ENCODE results near the gene MYPOP. TPM values are rescaled to one million over a fixed set of nuclear protein-coding genes. Genes with fewer than 3 reads are reported as not detected.

Gene MYPOP
- total RNA-seq, 1 donor from 2014 or later, result 11.1 TPM

DNA sequence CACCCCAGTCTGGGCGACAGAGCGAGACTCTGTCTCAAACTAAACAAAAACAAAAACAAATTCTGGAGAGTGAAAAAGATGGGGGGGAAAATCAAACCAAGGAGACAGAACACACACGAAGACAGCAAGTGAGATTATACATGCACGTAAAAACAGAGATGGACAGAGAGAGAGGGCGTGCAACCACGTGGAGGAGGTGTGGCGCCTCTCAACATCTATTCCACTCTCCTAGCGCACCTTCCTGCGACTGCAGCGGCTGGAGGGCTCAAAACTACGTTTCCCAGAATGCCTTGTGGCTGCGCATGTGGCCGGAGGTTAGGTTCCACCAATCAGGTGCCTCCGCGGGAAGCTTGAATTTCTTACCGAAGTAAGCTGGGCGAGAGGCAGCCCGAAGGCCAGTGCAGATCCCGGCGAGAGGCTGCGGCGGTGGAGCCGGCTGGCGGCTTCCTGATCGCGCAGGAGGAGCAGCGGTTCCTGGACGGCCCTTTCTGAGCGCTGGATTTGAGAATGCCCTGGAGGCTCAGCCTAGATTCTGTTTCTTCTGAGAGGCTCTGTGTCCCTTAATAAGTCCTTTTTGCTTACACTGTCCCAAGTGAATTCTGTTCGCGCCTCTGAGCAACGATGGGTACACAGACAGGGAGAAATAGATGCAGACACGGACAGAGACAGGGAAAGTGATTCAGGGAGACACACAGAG is 25.3 kb upstream of the MYPOP start:
- peak; percentile 86 for DNase-seq (ENCODE audit: low spot score, unreplicated experiment)
- H3K27me3 Mint-ChIP-seq, result peaks cover 35% of the 10 kb centered on the region
- H3K9me3 Mint-ChIP-seq (ENCODE audit: low read depth), result no peaks in the 10 kb centered on the region
- H3K4me1 Mint-ChIP-seq (ENCODE audit: low read depth), result peaks cover 3% of the 10 kb centered on the region
- TF ChIP-seq, protein P1, sequence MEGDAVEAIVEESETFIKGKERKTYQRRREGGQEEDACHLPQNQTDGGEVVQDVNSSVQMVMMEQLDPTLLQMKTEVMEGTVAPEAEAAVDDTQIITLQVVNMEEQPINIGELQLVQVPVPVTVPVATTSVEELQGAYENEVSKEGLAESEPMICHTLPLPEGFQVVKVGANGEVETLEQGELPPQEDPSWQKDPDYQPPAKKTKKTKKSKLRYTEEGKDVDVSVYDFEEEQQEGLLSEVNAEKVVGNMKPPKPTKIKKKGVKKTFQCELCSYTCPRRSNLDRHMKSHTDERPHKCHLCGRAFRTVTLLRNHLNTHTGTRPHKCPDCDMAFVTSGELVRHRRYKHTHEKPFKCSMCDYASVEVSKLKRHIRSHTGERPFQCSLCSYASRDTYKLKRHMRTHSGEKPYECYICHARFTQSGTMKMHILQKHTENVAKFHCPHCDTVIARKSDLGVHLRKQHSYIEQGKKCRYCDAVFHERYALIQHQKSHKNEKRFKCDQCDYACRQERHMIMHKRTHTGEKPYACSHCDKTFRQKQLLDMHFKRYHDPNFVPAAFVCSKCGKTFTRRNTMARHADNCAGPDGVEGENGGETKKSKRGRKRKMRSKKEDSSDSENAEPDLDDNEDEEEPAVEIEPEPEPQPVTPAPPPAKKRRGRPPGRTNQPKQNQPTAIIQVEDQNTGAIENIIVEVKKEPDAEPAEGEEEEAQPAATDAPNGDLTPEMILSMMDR (IDR thresholded peaks at IDR 0.05; ENCODE audit: unreplicated experiment), result peak; percentile 18
- H3K36me3 Mint-ChIP-seq (ENCODE audit: insufficient read depth), result no peaks in the 10 kb centered on the region
- no peak overlapping the region for H3K27ac Mint-ChIP-seq
- no peak overlapping the region for H3K4me3 Mint-ChIP-seq (ENCODE audit: low read depth)

DNA sequence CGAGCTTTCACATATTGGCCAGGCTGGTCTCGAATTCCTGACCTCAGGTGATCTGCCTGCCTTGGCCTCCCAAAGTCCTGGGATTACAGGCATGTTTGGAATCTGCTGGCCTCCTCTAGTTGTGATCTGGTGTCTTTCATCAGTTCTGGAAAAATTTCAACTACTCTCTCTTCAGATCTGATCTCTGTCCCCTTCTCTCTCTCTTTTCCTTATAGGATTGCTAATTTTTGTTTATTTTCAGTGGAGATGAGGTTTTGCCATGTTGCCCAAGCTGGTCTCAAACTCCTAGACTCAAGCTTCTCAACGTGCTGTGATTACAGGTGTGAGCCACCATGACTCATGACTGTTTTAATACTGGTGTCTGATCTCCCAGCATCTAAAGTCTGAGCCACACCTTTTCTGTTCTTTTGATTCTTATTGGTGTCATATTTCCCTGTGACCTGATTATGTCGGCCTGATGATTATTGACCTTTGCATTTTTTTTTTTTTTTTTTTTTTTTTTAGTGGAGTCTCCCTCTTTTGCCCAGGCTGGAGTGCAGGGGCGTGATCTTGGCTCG is 22.6 kb upstream of the MYPOP start:
- TF ChIP-seq, protein P1 (IDR thresholded peaks at IDR 0.05; ENCODE audit: unreplicated experiment), result no peak
- no peaks in the 10 kb centered on the region for H3K9me3 Mint-ChIP-seq (ENCODE audit: low read depth)
- H3K4me1 Mint-ChIP-seq (ENCODE audit: low read depth), result peaks cover 3% of the 10 kb centered on the region
- no peaks in the 10 kb centered on the region for H3K36me3 Mint-ChIP-seq (ENCODE audit: insufficient read depth)
- H3K27ac Mint-ChIP-seq, result no peak overlapping the region
- peaks cover 24% of the 10 kb centered on the region for H3K27me3 Mint-ChIP-seq
- no peak overlapping the region for H3K4me3 Mint-ChIP-seq (ENCODE audit: low read depth)
- DNase-seq (ENCODE audit: low spot score, unreplicated experiment), result no peak

DNA sequence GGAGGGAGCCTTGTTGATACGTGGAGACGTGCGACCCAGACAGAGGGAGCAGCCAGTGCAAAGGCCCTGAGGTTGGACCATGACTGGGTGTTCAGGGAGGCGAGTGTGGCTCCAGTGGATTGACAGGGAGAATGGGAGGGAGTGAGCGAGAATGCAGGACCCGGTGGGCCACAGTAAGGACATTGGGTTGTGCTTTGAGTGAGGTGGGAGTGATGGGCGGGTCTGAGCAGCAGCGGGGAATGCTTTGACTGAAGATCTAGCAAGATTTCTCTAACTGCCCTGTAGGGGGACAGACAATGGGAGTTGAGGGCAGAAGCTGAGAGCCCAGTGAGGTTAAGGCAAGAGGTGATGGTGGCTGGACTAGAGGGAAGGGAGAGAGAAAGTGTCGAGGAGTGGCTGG is 19.9 kb upstream of the MYPOP start:
- no peak for DNase-seq (ENCODE audit: low spot score, unreplicated experiment)
- Mint-ChIP-seq H3K27me3 (peaks cover 14% of the 10 kb centered on the region), H3K27ac (no peak overlapping the region), H3K9me3 (ENCODE audit: low read depth) (no peaks in the 10 kb centered on the region), H3K4me1 (ENCODE audit: low read depth) (peaks cover 2% of the 10 kb centered on the region), H3K4me3 (ENCODE audit: low read depth) (no peak overlapping the region), H3K36me3 (ENCODE audit: insufficient read depth) (no peaks in the 10 kb centered on the region)
- TF ChIP-seq, protein P1 (IDR thresholded peaks at IDR 0.05; ENCODE audit: unreplicated experiment), result peak; percentile 30

DNA sequence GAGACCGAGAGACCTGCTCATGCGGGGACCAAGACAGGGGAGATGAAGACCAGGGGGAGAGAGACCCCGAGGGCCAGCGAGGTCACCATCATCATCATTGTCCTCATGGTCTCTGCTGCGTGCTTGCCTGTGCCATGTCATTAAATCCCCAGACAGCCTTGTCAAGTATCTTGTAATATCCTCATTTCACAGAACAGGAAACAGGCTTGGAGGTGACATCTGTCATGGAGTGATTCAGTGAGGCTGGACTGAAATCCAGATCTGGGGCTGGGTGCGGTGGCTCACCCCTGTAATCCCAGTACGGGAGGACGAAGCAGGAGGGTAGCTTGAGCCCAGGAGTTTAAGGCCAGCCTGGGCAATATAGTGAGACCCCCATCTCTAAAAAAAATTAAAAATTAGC is 18.0 kb upstream of the MYPOP start:
- Mint-ChIP-seq H3K27ac (no peak overlapping the region), H3K4me3 (ENCODE audit: low read depth) (no peak overlapping the region), H3K36me3 (ENCODE audit: insufficient read depth) (no peaks in the 10 kb centered on the region)

DNA sequence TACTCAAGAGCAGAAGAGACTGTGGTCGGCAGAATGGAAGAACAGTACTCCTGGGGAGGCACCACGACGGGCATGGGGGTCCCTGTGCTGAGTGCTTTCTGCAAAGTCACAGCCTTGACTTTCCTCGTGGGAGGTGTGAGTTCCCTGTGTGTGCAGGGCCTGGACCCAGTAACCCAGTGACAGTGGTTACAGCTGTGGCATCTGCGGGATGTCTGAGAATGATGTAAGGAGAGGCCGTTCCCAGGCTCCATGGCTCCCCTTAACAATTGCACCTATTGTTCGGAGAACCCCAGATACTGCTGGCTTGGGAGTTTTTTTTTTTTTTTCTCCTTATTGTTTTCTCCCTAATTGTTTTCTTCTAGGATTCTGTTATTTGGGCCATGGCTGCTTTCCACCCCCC is 17.3 kb upstream of the MYPOP start:
- TF ChIP-seq, protein P1 (IDR thresholded peaks at IDR 0.05; ENCODE audit: unreplicated experiment), result no peak
- Mint-ChIP-seq H3K4me3 (ENCODE audit: low read depth) (no peak overlapping the region), H3K27me3 (peaks cover 15% of the 10 kb centered on the region), H3K27ac (no peak overlapping the region), H3K9me3 (ENCODE audit: low read depth) (no peaks in the 10 kb centered on the region), H3K36me3 (ENCODE audit: insufficient read depth) (no peaks in the 10 kb centered on the region), H3K4me1 (ENCODE audit: low read depth) (peaks cover 2% of the 10 kb centered on the region)
- DNase-seq (ENCODE audit: low spot score, unreplicated experiment), result no peak

More for the DNA sequence above, 18.0 kb upstream of the MYPOP start:
- H3K9me3 Mint-ChIP-seq (ENCODE audit: low read depth), result no peaks in the 10 kb centered on the region
- DNase-seq (ENCODE audit: low spot score, unreplicated experiment), result no peak
- peaks cover 2% of the 10 kb centered on the region for H3K4me1 Mint-ChIP-seq (ENCODE audit: low read depth)
- H3K27me3 Mint-ChIP-seq, result peaks cover 18% of the 10 kb centered on the region
- TF ChIP-seq, protein P1 (IDR thresholded peaks at IDR 0.05; ENCODE audit: unreplicated experiment), result no peak

All from progenitor cell of endocrine pancreas (in vitro differentiated cells).